WTC11 (cell line): ENCODE measurements around the gene ZNF189. TPM values are rescaled to one million over a fixed set of nuclear protein-coding genes. Genes with fewer than 3 reads are reported as not detected.
A peak's percentile ranks its signal among the peaks of the same experiment; 100 is the strongest.

Experiments
- ATAC-seq: fragments of 200-7000 bp; cut with Tn5 transposase; 2 replicates; pipeline ENCODE4 v1.10.0; 2021; ENCODE audit warnings: mild to moderate bottlenecking, moderate library complexity
- CTCF ChIA-PET: fragments of 300-600 bp; sonication (Branson Sonifier 250); formaldehyde crosslinking; loops from one replicate; lab custom pipeline; 2021; ENCODE audit warnings: antibody characterized with exemption; lab: Charles Lee
- POLR2A ChIA-PET: fragments of 350-600 bp; sonication (Branson Sonifier 250); formaldehyde crosslinking; loops from one replicate; lab custom pipeline; 2021; ENCODE audit warnings: antibody characterized with exemption; lab: Charles Lee
- DNase-seq: peaks from one replicate; pipeline ENCODE4 v3.0.0; 2021; ENCODE audit warnings: low spot score
- H3K27ac Mint-ChIP-seq: 2 replicates; pipeline ENCODE4 v1.8.0; 2021; ENCODE audit warnings: mixed read lengths
- H3K27me3 Mint-ChIP-seq: 2 replicates; pipeline ENCODE4 v1.8.0; 2021; ENCODE audit warnings: low read depth, mild to moderate bottlenecking, moderate library complexity, mixed read lengths
- H3K36me3 Mint-ChIP-seq: 2 replicates; pipeline ENCODE4 v1.8.0; 2021; ENCODE audit warnings: mixed read lengths
- H3K4me1 Mint-ChIP-seq: 2 replicates; pipeline ENCODE4 v1.8.0; 2022; ENCODE audit warnings: mixed read lengths
- H3K4me3 Mint-ChIP-seq: 2 replicates; pipeline ENCODE4 v1.8.0; 2021; ENCODE audit warnings: mild to moderate bottlenecking, moderate library complexity, mixed read lengths
- H3K9me3 Mint-ChIP-seq: 2 replicates; pipeline ENCODE4 v1.8.0; 2021; ENCODE audit warnings: mixed read lengths
- AFF4 ChIP-seq: sonication (generic); formaldehyde crosslinking; IDR thresholded peaks from 2 replicates; pipeline ENCODE4 v1.8.1; 2023; ENCODE audit warnings: mild to moderate bottlenecking, missing genetic modification reagents, borderline replicate concordance
- CDX4 ChIP-seq: fragments of 250-450 bp; sonication (Bioruptor Pico); IDR thresholded peaks from 2 replicates; pipeline ENCODE4 v1.9.0; 2021; ENCODE audit warnings: moderate library complexity, mild to moderate bottlenecking, inconsistent platforms, borderline replicate concordance
- CTCF ChIP-seq: fragments of 200-600 bp; IDR thresholded peaks from 2 replicates; pipeline ENCODE4 v1.8.0; 2022; ENCODE audit warnings: antibody characterized with exemption
- FOXJ3 ChIP-seq: sonication (generic); formaldehyde crosslinking; IDR thresholded peaks from 2 replicates; pipeline ENCODE4 v1.9.0; 2021; ENCODE audit warnings: missing genetic modification reagents, mild to moderate bottlenecking, borderline replicate concordance
- IRF1 ChIP-seq: sonication (generic); formaldehyde crosslinking; IDR thresholded peaks from 2 replicates; pipeline ENCODE4 v1.8.0; 2023; ENCODE audit warnings: missing genetic modification reagents
- JUN ChIP-seq: sonication (generic); formaldehyde crosslinking; IDR thresholded peaks from 2 replicates; pipeline ENCODE4 v1.8.0; 2023; ENCODE audit warnings: mild to moderate bottlenecking, missing genetic modification reagents
- KAT7 ChIP-seq: sonication (generic); formaldehyde crosslinking; IDR thresholded peaks from 2 replicates; pipeline ENCODE4 v1.8.1; 2023; ENCODE audit warnings: missing genetic modification reagents, mild to moderate bottlenecking, borderline replicate concordance
- NR2C2 ChIP-seq: sonication (generic); formaldehyde crosslinking; IDR thresholded peaks from 2 replicates; pipeline ENCODE4 v1.8.0; 2022; ENCODE audit warnings: mild to moderate bottlenecking, missing genetic modification reagents
- NR3C1 ChIP-seq: sonication (generic); formaldehyde crosslinking; conservative IDR thresholded peaks from 2 replicates; pipeline ENCODE4 v1.8.1; 2023; ENCODE audit warnings: low read depth, mild to moderate bottlenecking, missing genetic modification reagents
- RELA ChIP-seq: sonication (generic); formaldehyde crosslinking; IDR thresholded peaks from 2 replicates; pipeline ENCODE4 v1.8.1; 2022; ENCODE audit warnings: missing genetic modification reagents, mild to moderate bottlenecking, borderline replicate concordance
- RORB ChIP-seq: fragments of 250-450 bp; sonication (Bioruptor Pico); IDR thresholded peaks from 2 replicates; pipeline ENCODE4 v1.9.0; 2021; ENCODE audit warnings: mild to moderate bottlenecking
- SMAD4 ChIP-seq: sonication (generic); formaldehyde crosslinking; IDR thresholded peaks from 2 replicates; pipeline ENCODE4 v1.8.0; 2022; ENCODE audit warnings: mild to moderate bottlenecking, missing genetic modification reagents
- ZNF138 ChIP-seq: sonication (generic); formaldehyde crosslinking; conservative IDR thresholded peaks from 2 replicates; pipeline ENCODE4 v1.8.1; 2022; ENCODE audit warnings: mild to moderate bottlenecking, moderate library complexity, missing genetic modification reagents
- ZNF532 ChIP-seq: fragments of 250-450 bp; sonication (Bioruptor Pico); IDR thresholded peaks from 2 replicates; pipeline ENCODE4 v1.9.0; 2021; ENCODE audit warnings: mild to moderate bottlenecking, borderline replicate concordance
- ZSCAN18 ChIP-seq: fragments of 250-450 bp; sonication (Bioruptor Pico); IDR thresholded peaks from 2 replicates; pipeline ENCODE4 v2.1.2; 2022; ENCODE audit warnings: mild to moderate bottlenecking, moderate library complexity
- total RNA-seq: library from RNA; stranded (reverse); gene quantifications from 3 replicates; pipeline ENCODE4 v1.2.3, GENCODE V29; 2021

The ZNF189 gene
- total RNA-seq, 1 experiment from 2014 or later: 10.3 TPM

- H3K27ac Mint-ChIP-seq: no peak overlapping the region
- CTCF ChIA-PET: interaction anchor here (1.3 to 1.5 kb wide), 2 partner anchors 13 to 74 kb away, joined by 3 read pairs; no protein-coding TSS in a partner anchor
- DNase-seq (peak; percentile 25), ATAC-seq (peak; percentile 82)
- POLR2A ChIA-PET: no interaction called here
- H3K4me3 Mint-ChIP-seq: no peak overlapping the region
- peaks cover 19% of the 10 kb centered on the region for H3K4me1 Mint-ChIP-seq
- peaks cover 29% of the 10 kb centered on the region for H3K9me3 Mint-ChIP-seq
- peaks cover 9% of the 10 kb centered on the region for H3K36me3 Mint-ChIP-seq
- H3K27me3 Mint-ChIP-seq: no peaks in the 10 kb centered on the region
- TF ChIP-seq KAT7 (no peak), RORB (no peak), CTCF (no peak), ZSCAN18 (CRISPR knock-in tag) (no peak), AFF4 (no peak), RELA (CRISPR knock-in tag) (no peak), NR2C2 (CRISPR knock-in tag) (no peak), CDX4 (CRISPR knock-in tag) (no peak), SMAD4 (CRISPR knock-in tag) (no peak), JUN (CRISPR knock-in tag) (no peak)
- TF ChIP-seq, all 79 proteins: peak for 0
These were observed 23.1 kb upstream of the ZNF189 start for GRCh38 chr9:101375546-101375945.

- H3K27ac Mint-ChIP-seq: no peak overlapping the region
- TF ChIP-seq FOXJ3 (CRISPR knock-in tag) (no peak), ZNF532 (no peak), ZNF138 (CRISPR knock-in tag) (no peak), AFF4 (no peak), IRF1 (CRISPR knock-in tag) (no peak), NR3C1 (CRISPR knock-in tag) (no peak)
These were observed 22.4 kb upstream of the ZNF189 start for GRCh38 chr9:101376111-101376848.

More at GRCh38 chr9:101376111-101376848, 22.4 kb upstream of the ZNF189 start:
- Mint-ChIP-seq H3K4me1 (peaks cover 19% of the 10 kb centered on the region), H3K36me3 (peaks cover 11% of the 10 kb centered on the region), H3K27me3 (no peaks in the 10 kb centered on the region), H3K4me3 (no peak overlapping the region), H3K9me3 (peaks cover 27% of the 10 kb centered on the region)
- no peak for ATAC-seq
- ChIA-PET POLR2A (no interaction called here), CTCF (interaction anchor here (1.2 to 1.5 kb wide), 3 partner anchors 12 to 192 kb away, joined by 3 read pairs; no protein-coding TSS in a partner anchor)
- no peak for DNase-seq
